ENCODE measurements around the gene ABHD2. TPM values are rescaled to one million over a fixed set of nuclear protein-coding genes. Genes with fewer than 3 reads are reported as not detected.

The ABHD2 gene
- total RNA-seq, 1 donor from 2014 or later = 39.1 TPM

GRCh38 chr15:89157061-89157460 lies 68.8 kb downstream of the ABHD2 start:
- H3K36me3 Mint-ChIP-seq = peaks cover 19% of the 10 kb centered on the region
- no peak overlapping the region for H3K4me3 Mint-ChIP-seq
- no peak for TF ChIP-seq CTCF (IDR thresholded peaks at IDR 0.05; ENCODE audit: unreplicated experiment)
- no peaks in the 10 kb centered on the region for H3K4me1 Mint-ChIP-seq
- no peaks in the 10 kb centered on the region for H3K9me3 Mint-ChIP-seq
- no peak for DNase-seq (ENCODE audit: low spot score in 2 of 2, unreplicated experiment in 2 of 2)
- H3K27ac Mint-ChIP-seq = no peak overlapping the region
- no peaks in the 10 kb centered on the region for H3K27me3 Mint-ChIP-seq (ENCODE audit: low read depth)

GRCh38 chr15:89157918-89158564 lies 69.8 kb downstream of the ABHD2 start:
- DNase-seq (ENCODE audit: low spot score in 2 of 2, unreplicated experiment in 2 of 2) = no peak
- Mint-ChIP-seq H3K9me3 (no peaks in the 10 kb centered on the region), H3K27me3 (ENCODE audit: low read depth) (no peaks in the 10 kb centered on the region), H3K36me3 (peaks cover 17% of the 10 kb centered on the region), H3K4me1 (peaks cover under 1% of the 10 kb centered on the region), H3K27ac (no peak overlapping the region), H3K4me3 (no peak overlapping the region)
- TF ChIP-seq CTCF (IDR thresholded peaks at IDR 0.05; ENCODE audit: unreplicated experiment) = no peak

- Mint-ChIP-seq H3K27ac (no peak overlapping the region), H3K27me3 (ENCODE audit: low read depth) (no peaks in the 10 kb centered on the region), H3K4me1 (peaks cover 14% of the 10 kb centered on the region), H3K36me3 (peaks cover 6% of the 10 kb centered on the region), H3K4me3 (no peak overlapping the region), H3K9me3 (no peaks in the 10 kb centered on the region)
- TF ChIP-seq CTCF (IDR thresholded peaks at IDR 0.05; ENCODE audit: unreplicated experiment) = no peak
- no peak for DNase-seq (ENCODE audit: low spot score in 2 of 2, unreplicated experiment in 2 of 2)
Measured at GRCh38 chr15:89161666-89162065, 73.4 kb downstream of the ABHD2 start.

- no peak overlapping the region for H3K27ac Mint-ChIP-seq
- no peak for TF ChIP-seq CTCF (IDR thresholded peaks at IDR 0.05; ENCODE audit: unreplicated experiment)
- no peaks in the 10 kb centered on the region for H3K27me3 Mint-ChIP-seq (ENCODE audit: low read depth)
- H3K4me1 Mint-ChIP-seq = peaks cover 25% of the 10 kb centered on the region
- peaks cover 1% of the 10 kb centered on the region for H3K36me3 Mint-ChIP-seq
- no peaks in the 10 kb centered on the region for H3K9me3 Mint-ChIP-seq
- no peak for DNase-seq (ENCODE audit: low spot score in 2 of 2, unreplicated experiment in 2 of 2)
- no peak overlapping the region for H3K4me3 Mint-ChIP-seq
Measured at GRCh38 chr15:89163271-89164055, 75.2 kb downstream of the ABHD2 start.

- peaks cover 25% of the 10 kb centered on the region for H3K4me1 Mint-ChIP-seq
- TF ChIP-seq CTCF (IDR thresholded peaks at IDR 0.05; ENCODE audit: unreplicated experiment) = no peak
- no peaks in the 10 kb centered on the region for H3K27me3 Mint-ChIP-seq (ENCODE audit: low read depth)
- no peak for DNase-seq (ENCODE audit: low spot score in 2 of 2, unreplicated experiment in 2 of 2)
- H3K27ac Mint-ChIP-seq = no peak overlapping the region
- H3K9me3 Mint-ChIP-seq = no peaks in the 10 kb centered on the region
- no peak overlapping the region for H3K4me3 Mint-ChIP-seq
- peaks cover 1% of the 10 kb centered on the region for H3K36me3 Mint-ChIP-seq
Measured at GRCh38 chr15:89164712-89165211, 76.5 kb downstream of the ABHD2 start.

Data from mesothelial cell of epicardium (in vitro differentiated cells).